ENCODE data around the gene GRAMD1A.

DNA sequence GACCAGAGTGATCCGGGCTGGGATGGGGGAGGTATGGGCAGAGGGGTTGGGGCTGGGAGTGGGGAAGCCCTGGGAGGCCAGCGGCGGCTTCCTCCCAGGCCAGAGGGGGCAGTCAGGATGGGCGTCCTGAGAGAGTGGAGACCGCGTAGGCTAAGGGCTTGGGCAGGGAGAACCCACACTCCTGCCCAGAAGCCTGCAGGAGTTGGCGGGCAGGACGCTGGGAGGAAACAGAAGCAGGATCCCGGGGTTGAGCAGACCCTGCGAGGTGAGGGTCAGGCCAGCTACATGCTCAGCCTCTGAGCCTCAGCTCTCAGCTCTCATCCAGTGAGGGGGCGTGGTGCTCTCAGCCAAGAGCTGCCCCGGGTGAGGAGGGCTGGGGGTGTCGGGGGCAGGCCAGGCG lies 22.3 kb downstream of the GRAMD1A start:
- TF ChIP-seq, protein P1, sequence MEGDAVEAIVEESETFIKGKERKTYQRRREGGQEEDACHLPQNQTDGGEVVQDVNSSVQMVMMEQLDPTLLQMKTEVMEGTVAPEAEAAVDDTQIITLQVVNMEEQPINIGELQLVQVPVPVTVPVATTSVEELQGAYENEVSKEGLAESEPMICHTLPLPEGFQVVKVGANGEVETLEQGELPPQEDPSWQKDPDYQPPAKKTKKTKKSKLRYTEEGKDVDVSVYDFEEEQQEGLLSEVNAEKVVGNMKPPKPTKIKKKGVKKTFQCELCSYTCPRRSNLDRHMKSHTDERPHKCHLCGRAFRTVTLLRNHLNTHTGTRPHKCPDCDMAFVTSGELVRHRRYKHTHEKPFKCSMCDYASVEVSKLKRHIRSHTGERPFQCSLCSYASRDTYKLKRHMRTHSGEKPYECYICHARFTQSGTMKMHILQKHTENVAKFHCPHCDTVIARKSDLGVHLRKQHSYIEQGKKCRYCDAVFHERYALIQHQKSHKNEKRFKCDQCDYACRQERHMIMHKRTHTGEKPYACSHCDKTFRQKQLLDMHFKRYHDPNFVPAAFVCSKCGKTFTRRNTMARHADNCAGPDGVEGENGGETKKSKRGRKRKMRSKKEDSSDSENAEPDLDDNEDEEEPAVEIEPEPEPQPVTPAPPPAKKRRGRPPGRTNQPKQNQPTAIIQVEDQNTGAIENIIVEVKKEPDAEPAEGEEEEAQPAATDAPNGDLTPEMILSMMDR (conservative IDR thresholded peaks at IDR 0.05), result no peak
- TF ChIP-seq EZH2 (IDR thresholded peaks at IDR 0.05; ENCODE audit: low read depth), result no peak

Data from PC-9 (cell line).